GM23248 (cell line): Measurements from ENCODE around the gene MGMT. TPM values are rescaled to one million over a fixed set of nuclear protein-coding genes. Genes with fewer than 3 reads are reported as not detected.

Experiments used
- DNase-seq: peaks from one replicate; pipeline ENCODE4 v3.0.0-alpha.2; 2015
- H2AFZ ChIP-seq: fragments of 200-600 bp; sonication (generic); 2 replicates; pipeline ENCODE4 v1.6.1; 2016; ENCODE audit warnings: antibody characterized with exemption
- H3F3A ChIP-seq: fragments of 200-600 bp; sonication (generic); 2 replicates; pipeline ENCODE4 v1.6.1; 2016; ENCODE audit warnings: mild to moderate bottlenecking, antibody characterized with exemption, mixed run types; ENCODE audit not compliant: insufficient read depth
- H3K27ac ChIP-seq: fragments of 200-600 bp; sonication (generic); 2 replicates; pipeline ENCODE4 v1.5.1; 2016; ENCODE audit warnings: mild to moderate bottlenecking
- H3K27me3 ChIP-seq: fragments of 200-600 bp; sonication (generic); replicated peaks from 2 replicates; pipeline ENCODE4 v1.6.1; 2016; ENCODE audit warnings: mild to moderate bottlenecking; ENCODE audit not compliant: insufficient read depth
- H3K36me3 ChIP-seq: fragments of 200-600 bp; sonication (generic); 2 replicates; pipeline ENCODE4 v1.6.1; 2016; ENCODE audit warnings: low read depth, mild to moderate bottlenecking
- H3K4me1 ChIP-seq: fragments of 200-600 bp; sonication (generic); 2 replicates; pipeline ENCODE4 v1.6.1; 2016; ENCODE audit warnings: mild to moderate bottlenecking; ENCODE audit not compliant: insufficient read depth
- H3K4me2 ChIP-seq: fragments of 200-600 bp; sonication (generic); one replicate; pipeline ENCODE4 v1.6.1; 2016; ENCODE audit warnings: mild to moderate bottlenecking; ENCODE audit not compliant: unreplicated experiment
- H3K4me3 ChIP-seq: fragments of 200-600 bp; sonication (generic); 2 replicates; pipeline ENCODE4 v1.5.1; 2016; ENCODE audit warnings: mild to moderate bottlenecking
- H3K79me2 ChIP-seq: fragments of 200-600 bp; sonication (generic); 2 replicates; pipeline ENCODE4 v1.6.1; 2016; ENCODE audit warnings: mild to moderate bottlenecking; ENCODE audit not compliant: insufficient read depth
- H3K9ac ChIP-seq: fragments of 200-600 bp; sonication (generic); 2 replicates; pipeline ENCODE4 v1.6.1; 2016; ENCODE audit warnings: mild to moderate bottlenecking
- H3K9me2 ChIP-seq: fragments of 200-600 bp; sonication (generic); 2 replicates; pipeline ENCODE4 v1.6.1; 2016; ENCODE audit warnings: mixed run types, mild to moderate bottlenecking, moderate library complexity; ENCODE audit not compliant: insufficient read depth
- H3K9me3 ChIP-seq: fragments of 200-600 bp; sonication (generic); one replicate; pipeline ENCODE4 v1.6.1; 2017; ENCODE audit warnings: low read depth
- H4K20me1 ChIP-seq: fragments of 200-600 bp; sonication (generic); 2 replicates; pipeline ENCODE4 v1.6.0; 2016; ENCODE audit not compliant: insufficient read depth
- EZH2 ChIP-seq: fragments of 200-600 bp; sonication (generic); IDR thresholded peaks from 2 replicates; pipeline ENCODE4 v1.6.1; 2018; ENCODE audit warnings: antibody characterized with exemption, mild to moderate bottlenecking; ENCODE audit not compliant: insufficient read depth, poor library complexity, severe bottlenecking
- EZH2phosphoT487 ChIP-seq: fragments of 200-600 bp; sonication (generic); IDR thresholded peaks from 2 replicates; pipeline ENCODE4 v1.6.1; 2018; ENCODE audit warnings: antibody characterized with exemption, moderate library complexity, mild to moderate bottlenecking, low read depth; ENCODE audit not compliant: insufficient read depth
- WGBS, 2 experiments: methylation state at CpG; one replicate each; pipeline ENCODE4 v1.1.6; 2015 to 2017; ENCODE audit warnings: low lambda C conversion rate in 2 of 2, low coverage in 1 of 2; ENCODE audit errors: missing lambda C conversion rate in 2 of 2; 5-methylcytosine and 5-hydroxymethylcytosine counted together
- in situ Hi-C: fragments of 300-500 bp; cut with MboI; formaldehyde crosslinking; loops from 2 replicates; pipeline ENCODE4 v1.15.0; 2020
- polyA plus RNA-seq: library from polyadenylated mRNA; unstranded; fragments of >200 nt; fragmentation: Nextera tagmentation; extraction: Ambion mirVana; gene quantifications from 2 replicates; pipeline ENCODE4 v1.2.1, GENCODE V29; 2016
- total RNA-seq: library from RNA; depleted of rRNA; stranded (reverse); fragments of >200 nt; shearing (Covaris generic); gene quantifications from 2 replicates; pipeline ENCODE4 v1.2.3, GENCODE V29; 2014

MGMT gene
- total and polyA plus RNA-seq, 2 experiments from 2014 or later: 28.5 to 35.1 TPM

DNA sequence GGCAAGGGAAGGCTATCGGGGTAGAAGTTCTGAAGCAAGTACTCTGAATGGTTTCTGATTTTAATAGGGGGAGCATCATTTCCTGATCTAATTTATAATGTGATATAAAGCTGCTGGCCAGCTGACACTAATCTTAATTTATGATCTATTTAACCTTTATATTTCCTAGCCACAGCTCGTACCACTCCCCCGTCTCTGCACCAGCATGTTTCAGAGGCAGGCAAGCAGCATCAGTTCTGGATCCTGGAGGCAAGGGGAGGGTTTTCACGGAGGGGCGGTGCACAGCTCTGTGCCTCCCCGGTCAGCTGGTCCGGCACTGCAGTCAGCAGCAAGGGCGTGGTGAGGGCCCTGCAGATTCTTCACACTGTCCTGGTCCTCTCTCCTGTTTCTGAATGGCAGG lies 30.0 kb downstream of the MGMT start:
- Histone ChIP-seq H3K9me2 (no peaks in the 10 kb centered on the region), H3K4me1 (no peaks in the 10 kb centered on the region), H3K4me2 (no peak overlapping the region), H4K20me1 (no peaks in the 10 kb centered on the region), H3K27ac (no peak overlapping the region), H3K4me3 (no peak overlapping the region), H3K27me3 (no peaks in the 10 kb centered on the region), H3K9me3 (no peaks in the 10 kb centered on the region), H3F3A (no peaks in the 10 kb centered on the region), H3K36me3 (no peaks in the 10 kb centered on the region), H3K9ac (no peak overlapping the region), H3K79me2 (no peaks in the 10 kb centered on the region), H2AFZ (no peak overlapping the region)
- DNase-seq: no peak
- in situ Hi-C loops: no loop called here
- no peak for TF ChIP-seq EZH2
- no peak for TF ChIP-seq EZH2phosphoT487
- 91% methylated on average over 8 of the region's 8 CpGs for WGBS, 2 experiments

DNA sequence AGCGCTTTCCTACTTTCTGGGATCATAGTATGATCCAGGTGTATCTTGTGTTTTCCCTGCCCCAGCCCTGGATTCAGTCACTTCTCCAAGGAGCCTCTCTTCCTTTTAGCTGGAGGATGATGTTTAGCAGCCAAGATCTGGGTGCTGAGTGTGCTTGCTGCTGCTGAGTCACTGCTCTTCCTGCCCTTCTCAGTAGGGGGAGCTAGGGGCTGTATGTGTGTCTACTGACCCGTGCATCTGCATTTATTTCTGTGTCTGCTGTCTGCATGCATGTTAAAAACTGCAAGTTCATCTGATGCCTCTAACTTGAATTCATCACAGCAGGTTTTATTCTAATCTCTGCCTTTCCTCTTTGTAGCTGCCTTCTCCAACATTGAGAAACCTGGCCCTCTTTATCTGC lies 31.6 kb downstream of the MGMT start:
- in situ Hi-C loops: no loop called here
- no peak for TF ChIP-seq EZH2phosphoT487
- TF ChIP-seq EZH2: no peak
- no peaks in the 10 kb centered on the region for H4K20me1 ChIP-seq

DNA sequence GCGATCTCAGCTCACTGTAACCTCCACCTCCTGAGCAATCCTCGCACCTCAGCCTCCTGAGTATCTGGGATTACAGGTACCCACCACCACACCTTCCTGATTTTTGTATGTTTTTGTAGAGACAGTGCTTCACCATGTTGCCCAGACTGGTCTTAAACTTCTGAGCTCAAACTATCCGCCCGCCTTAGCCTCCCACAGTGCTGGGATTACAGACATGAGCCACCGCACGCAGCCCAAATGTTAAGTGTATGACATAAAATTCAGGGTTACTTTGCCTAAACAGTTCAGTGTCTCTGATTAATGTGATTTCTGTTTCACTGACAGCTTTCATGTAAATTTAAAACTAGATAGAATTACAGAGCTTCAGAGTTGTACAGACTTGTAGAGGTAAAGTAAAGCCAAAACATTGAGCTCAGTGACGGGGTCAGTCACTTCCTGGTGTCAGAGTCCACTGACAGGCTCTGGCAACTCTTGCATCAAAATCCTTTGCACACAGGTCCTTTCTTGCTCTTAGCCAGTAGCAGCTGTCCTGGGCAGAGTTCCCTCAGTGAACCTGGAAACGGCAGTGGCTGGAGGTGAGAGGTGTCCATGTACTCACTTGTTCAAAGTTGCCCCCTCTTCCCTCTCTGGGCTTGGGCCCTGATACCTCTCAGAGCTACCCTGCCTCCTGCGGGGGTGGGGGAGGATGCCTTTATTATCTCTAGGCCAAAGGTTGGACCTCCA lies 33.7 kb downstream of the MGMT start:
- Histone ChIP-seq H3K27ac (no peak overlapping the region), H3K79me2 (peaks cover 5% of the 10 kb centered on the region; the same call in 1 of the 2 replicates), H3F3A (no peaks in the 10 kb centered on the region), H3K9me3 (no peaks in the 10 kb centered on the region), H3K4me3 (no peak overlapping the region), H3K36me3 (no peaks in the 10 kb centered on the region), H3K27me3 (no peaks in the 10 kb centered on the region), H3K4me1 (no peaks in the 10 kb centered on the region), H3K9me2 (no peaks in the 10 kb centered on the region), H2AFZ (no peak overlapping the region), H3K4me2 (no peak overlapping the region), H3K9ac (no peak overlapping the region), H4K20me1 (no peaks in the 10 kb centered on the region)
- WGBS, 2 experiments: 95 to 97% methylated on average over 9 of the region's 9 CpGs
- in situ Hi-C loops: no loop called here
- no peak for DNase-seq
- TF ChIP-seq EZH2phosphoT487: no peak
- no peak for TF ChIP-seq EZH2

More for the DNA sequence above, 31.6 kb downstream of the MGMT start:
- H3K4me1 ChIP-seq: no peaks in the 10 kb centered on the region
- no peak overlapping the region for H3K27ac ChIP-seq
- H3K27me3 ChIP-seq: no peaks in the 10 kb centered on the region
- H3K4me3 ChIP-seq: no peak overlapping the region
- H3K79me2 ChIP-seq: peaks cover 1% of the 10 kb centered on the region; the same call in 1 of the 2 replicates
- no peak overlapping the region for H3K4me2 ChIP-seq
- H3K9ac ChIP-seq: no peak overlapping the region
- WGBS, 2 experiments: 80 to 86% methylated on average over 2 of the region's 2 CpGs
- H3F3A ChIP-seq: no peaks in the 10 kb centered on the region
- DNase-seq: no peak
- no peak overlapping the region for H2AFZ ChIP-seq
- no peaks in the 10 kb centered on the region for H3K9me3 ChIP-seq
- H3K9me2 ChIP-seq: no peaks in the 10 kb centered on the region
- no peaks in the 10 kb centered on the region for H3K36me3 ChIP-seq

DNA sequence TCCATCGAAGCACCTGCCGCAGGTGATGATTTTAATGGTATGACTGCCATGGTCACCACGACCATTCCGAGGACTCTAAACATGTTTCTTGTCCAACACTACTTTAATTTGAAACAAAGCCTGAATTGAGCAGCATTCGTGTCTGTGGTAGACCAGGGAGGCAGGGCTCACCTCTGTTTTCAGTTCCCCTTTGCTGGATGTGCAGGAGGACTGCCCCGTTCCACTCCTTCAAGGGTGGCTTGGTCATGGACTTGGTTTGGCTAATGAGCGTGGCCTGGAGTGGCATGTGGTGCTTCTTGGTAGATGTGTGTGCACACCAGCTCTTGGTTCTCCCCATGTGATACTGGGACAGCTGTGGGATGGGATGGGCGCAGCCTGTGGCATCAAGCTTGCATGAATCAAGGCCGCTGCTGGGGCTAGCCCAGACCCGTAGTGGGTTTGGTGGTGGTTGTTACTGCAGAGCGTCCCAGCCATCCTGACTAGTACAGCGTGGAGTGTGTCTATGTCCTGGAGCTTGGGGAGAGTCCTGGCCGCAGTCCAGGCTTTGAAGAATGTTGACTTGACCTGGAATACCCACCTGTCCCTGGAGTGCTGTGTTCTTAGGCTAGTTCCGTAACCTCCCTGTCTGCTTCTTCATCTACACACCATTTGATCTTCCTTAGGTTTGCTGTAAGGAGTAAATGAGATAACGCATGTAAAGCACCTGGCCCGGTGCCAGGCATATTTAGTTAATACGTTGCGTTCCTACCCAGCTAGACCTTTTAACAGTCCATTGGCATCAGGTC lies 34.8 kb downstream of the MGMT start:
- no peak overlapping the region for H3K27ac ChIP-seq
- 87 to 89% methylated on average over 18 of the region's 18 CpGs for WGBS, 2 experiments
- H3K4me3 ChIP-seq: no peak overlapping the region
- peaks cover 11% of the 10 kb centered on the region for H3K79me2 ChIP-seq
- DNase-seq: no peak
- no peak overlapping the region for H3K4me2 ChIP-seq
- H3K9ac ChIP-seq: no peak overlapping the region
- H4K20me1 ChIP-seq: no peaks in the 10 kb centered on the region
- in situ Hi-C loops: no loop called here
- no peaks in the 10 kb centered on the region for H3F3A ChIP-seq
- no peaks in the 10 kb centered on the region for H3K9me2 ChIP-seq
- H2AFZ ChIP-seq: no peak overlapping the region
- H3K4me1 ChIP-seq: no peaks in the 10 kb centered on the region
- H3K9me3 ChIP-seq: no peaks in the 10 kb centered on the region
- TF ChIP-seq EZH2 (no peak), EZH2phosphoT487 (no peak)
- H3K27me3 ChIP-seq: no peaks in the 10 kb centered on the region
- H3K36me3 ChIP-seq: no peaks in the 10 kb centered on the region
